Measurements from ENCODE around the gene FBN1. TPM values are rescaled to one million over a fixed set of nuclear protein-coding genes. Genes with fewer than 3 reads are reported as not detected.

Gene FBN1
- total and polyA plus RNA-seq, 4 donors: 33.3 to 249 (median 120) TPM

DNA sequence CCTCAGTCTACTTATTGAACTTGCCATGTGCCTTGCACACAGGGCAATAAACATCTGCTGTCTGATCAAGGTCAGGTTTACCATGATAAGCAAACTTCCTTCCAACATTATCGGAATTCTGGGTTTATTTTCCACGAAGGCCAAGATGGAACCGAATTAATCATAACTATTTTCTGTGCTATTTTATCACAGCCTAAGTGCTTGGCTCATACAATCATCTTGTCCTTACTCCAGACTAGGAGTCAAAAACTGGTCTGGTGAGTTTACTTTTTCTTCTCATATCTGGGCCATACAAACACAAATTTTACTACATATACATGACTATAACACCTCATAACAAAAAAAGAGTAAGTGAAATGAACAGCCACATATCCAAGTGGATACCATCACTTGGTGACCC lies 2.3 kb downstream of the FBN1 start:
- Histone ChIP-seq H3K9me3 (ENCODE audit: control insufficient read depth, insufficient read depth, low read length) (no peaks in the 10 kb centered on the region), H3K36me3 (ENCODE audit: control insufficient read depth, insufficient read depth, low read length) (peaks cover 2% of the 10 kb centered on the region), H3K4me3 (ENCODE audit: low read depth, low read length) (peak overlapping the region; percentile 91), H3K4me1 (ENCODE audit: control insufficient read depth, insufficient read depth, low read length) (peaks cover 10% of the 10 kb centered on the region), H3K27me3 (ENCODE audit: control insufficient read depth, insufficient read depth, low read length) (no peaks in the 10 kb centered on the region), H3K27ac (ENCODE audit: low read depth, low read length) (no peak overlapping the region)
- WGBS (ENCODE audit: insufficient coverage): 70% methylated on average over 3 of the region's 3 CpGs
- DNase-seq (ENCODE audit: low read depth in 4 of 6, low spot score in 6 of 6): no peak

DNA sequence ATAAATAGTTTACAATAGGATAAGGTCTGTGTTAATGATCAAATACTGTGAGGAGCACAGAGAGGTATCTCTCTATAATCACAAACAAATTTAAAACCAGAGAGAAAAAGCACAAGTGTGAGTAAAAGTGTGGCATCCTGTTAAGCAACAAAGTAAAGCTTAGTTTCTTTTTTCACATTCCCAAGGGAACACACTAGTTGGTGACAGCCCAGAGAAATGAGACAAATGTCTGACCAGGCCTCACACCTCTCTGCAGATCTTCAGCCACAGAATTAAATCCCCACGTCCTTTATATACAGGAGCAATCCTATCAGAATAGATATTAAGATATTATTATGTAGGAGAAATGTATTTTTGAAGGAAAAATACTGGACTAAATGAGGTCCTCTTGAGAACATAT lies 2.7 kb downstream of the FBN1 start:
- no peaks in the 10 kb centered on the region for H3K9me3 ChIP-seq (ENCODE audit: control insufficient read depth, insufficient read depth, low read length)
- H3K27me3 ChIP-seq (ENCODE audit: control insufficient read depth, insufficient read depth, low read length): no peaks in the 10 kb centered on the region
- DNase-seq (ENCODE audit: low read depth in 4 of 6, low spot score in 6 of 6): no peak
- H3K36me3 ChIP-seq (ENCODE audit: control insufficient read depth, insufficient read depth, low read length): peaks cover 2% of the 10 kb centered on the region
- WGBS (ENCODE audit: insufficient coverage): no CpG with 5 or more reads among the region's 1 CpG
- H3K27ac ChIP-seq (ENCODE audit: low read depth, low read length): no peak overlapping the region
- peaks cover 10% of the 10 kb centered on the region for H3K4me1 ChIP-seq (ENCODE audit: control insufficient read depth, insufficient read depth, low read length)
- no peak overlapping the region for H3K4me3 ChIP-seq (ENCODE audit: low read depth, low read length)

DNA sequence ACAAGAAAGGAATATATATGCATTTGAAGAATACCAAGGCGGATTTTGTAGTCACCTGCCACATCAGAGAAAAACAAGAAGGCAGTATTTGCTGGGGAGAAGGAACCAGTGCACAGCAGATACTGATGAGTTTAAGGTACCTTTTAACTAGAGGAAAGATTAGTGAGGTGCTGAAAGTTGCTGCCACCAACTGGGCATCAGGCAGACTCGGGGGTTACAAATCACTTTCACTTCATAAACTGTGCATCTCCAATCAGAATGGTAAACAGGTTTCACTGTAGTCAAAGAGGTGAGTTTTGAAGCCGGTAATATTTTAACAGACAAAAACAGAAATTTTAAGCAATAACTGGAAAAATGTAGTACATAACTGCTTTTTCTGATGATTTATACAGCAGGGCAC lies 4.1 kb downstream of the FBN1 start:
- WGBS (ENCODE audit: insufficient coverage): 100% methylated on average over 1 of the region's 3 CpGs
- Histone ChIP-seq H3K4me3 (ENCODE audit: low read depth, low read length) (no peak overlapping the region), H3K27me3 (ENCODE audit: control insufficient read depth, insufficient read depth, low read length) (no peaks in the 10 kb centered on the region), H3K4me1 (ENCODE audit: control insufficient read depth, insufficient read depth, low read length) (peaks cover 9% of the 10 kb centered on the region), H3K27ac (ENCODE audit: low read depth, low read length) (no peak overlapping the region), H3K9me3 (ENCODE audit: control insufficient read depth, insufficient read depth, low read length) (no peaks in the 10 kb centered on the region), H3K36me3 (ENCODE audit: control insufficient read depth, insufficient read depth, low read length) (peaks cover 2% of the 10 kb centered on the region)
- peak in 2 of 6 donors; percentile 23 to 59 for DNase-seq (ENCODE audit: low read depth in 4 of 6, low spot score in 6 of 6)

DNA sequence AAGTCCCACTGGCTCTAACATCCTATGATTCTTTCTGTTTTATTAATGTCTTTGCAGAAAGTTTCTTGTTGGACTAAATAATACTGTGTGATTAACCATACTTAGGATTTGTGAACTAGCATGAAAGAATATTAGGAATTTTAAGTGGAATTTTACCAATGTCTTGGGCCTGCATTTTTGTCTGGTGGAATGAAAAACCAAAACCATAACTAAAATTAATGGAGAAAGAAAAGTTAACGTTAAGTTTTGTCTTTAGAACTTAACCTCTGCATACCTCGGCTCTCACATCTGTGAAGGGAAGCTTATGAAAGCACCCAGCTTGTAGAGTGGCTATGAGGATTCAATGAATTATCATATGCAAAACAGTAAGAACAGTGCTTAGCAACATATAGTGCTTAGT lies 6.5 kb downstream of the FBN1 start:
- no peak overlapping the region for H3K27ac ChIP-seq (ENCODE audit: low read depth, low read length)
- H3K4me1 ChIP-seq (ENCODE audit: control insufficient read depth, insufficient read depth, low read length): peaks cover 7% of the 10 kb centered on the region
- H3K4me3 ChIP-seq (ENCODE audit: low read depth, low read length): no peak overlapping the region
- no peaks in the 10 kb centered on the region for H3K27me3 ChIP-seq (ENCODE audit: control insufficient read depth, insufficient read depth, low read length)
- no CpG with 5 or more reads among the region's 2 CpGs for WGBS (ENCODE audit: insufficient coverage)
- no peak for DNase-seq (ENCODE audit: low read depth in 4 of 6, low spot score in 6 of 6)
- peaks cover 2% of the 10 kb centered on the region for H3K36me3 ChIP-seq (ENCODE audit: control insufficient read depth, insufficient read depth, low read length)
- H3K9me3 ChIP-seq (ENCODE audit: control insufficient read depth, insufficient read depth, low read length): no peaks in the 10 kb centered on the region

DNA sequence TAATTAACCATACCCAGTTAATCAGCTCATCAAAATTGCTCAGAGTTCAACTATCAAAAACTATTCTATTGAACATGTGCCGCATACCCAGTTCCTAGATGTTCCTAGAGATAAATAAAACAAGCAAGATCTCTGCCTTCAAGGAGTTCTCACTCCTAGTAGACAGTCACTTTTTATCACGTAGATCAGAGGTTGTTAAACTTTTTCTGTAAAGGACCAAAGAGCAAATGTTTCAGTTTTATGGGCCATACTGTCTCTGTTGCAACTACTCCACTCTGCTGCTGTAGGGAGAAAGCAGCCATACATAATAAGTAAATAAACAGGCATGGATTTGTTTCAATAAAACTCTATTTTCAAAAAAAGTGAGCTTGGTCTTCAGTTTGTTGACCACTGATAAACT lies 7.9 kb downstream of the FBN1 start:
- no peaks in the 10 kb centered on the region for H3K27me3 ChIP-seq (ENCODE audit: control insufficient read depth, insufficient read depth, low read length)
- H3K4me3 ChIP-seq (ENCODE audit: low read depth, low read length): no peak overlapping the region
- H3K36me3 ChIP-seq (ENCODE audit: control insufficient read depth, insufficient read depth, low read length): peaks cover 2% of the 10 kb centered on the region
- peaks cover 5% of the 10 kb centered on the region for H3K4me1 ChIP-seq (ENCODE audit: control insufficient read depth, insufficient read depth, low read length)
- WGBS (ENCODE audit: insufficient coverage): 100% methylated on average over 1 of the region's 2 CpGs
- H3K27ac ChIP-seq (ENCODE audit: low read depth, low read length): no peak overlapping the region
- no peaks in the 10 kb centered on the region for H3K9me3 ChIP-seq (ENCODE audit: control insufficient read depth, insufficient read depth, low read length)
- DNase-seq (ENCODE audit: low read depth in 4 of 6, low spot score in 6 of 6): no peak

DNA sequence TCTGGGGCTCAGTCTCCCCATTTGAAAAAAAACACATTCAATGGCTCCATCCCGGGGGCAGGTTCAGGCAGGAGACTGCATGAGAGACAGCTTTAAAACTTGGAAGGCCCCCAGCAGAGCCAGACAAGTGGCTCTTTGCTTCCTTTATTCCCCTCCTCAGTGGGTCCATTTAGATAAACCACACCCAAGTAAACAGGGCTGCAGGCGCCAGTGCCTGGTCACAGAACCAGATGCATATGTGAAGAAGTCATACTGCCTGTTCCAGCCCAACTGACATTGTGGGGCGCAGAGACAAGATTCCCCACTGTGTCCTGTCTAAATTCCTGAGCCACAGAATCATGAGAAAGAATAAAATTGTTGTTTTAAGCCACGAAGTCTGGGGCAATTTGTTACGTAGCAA lies 9.0 kb downstream of the FBN1 start:
- H3K27ac ChIP-seq (ENCODE audit: low read depth, low read length): no peak overlapping the region
- no peak overlapping the region for H3K4me3 ChIP-seq (ENCODE audit: low read depth, low read length)
- WGBS (ENCODE audit: insufficient coverage): 66% methylated on average over 3 of the region's 5 CpGs
- no peaks in the 10 kb centered on the region for H3K9me3 ChIP-seq (ENCODE audit: control insufficient read depth, insufficient read depth, low read length)
- no peak for DNase-seq (ENCODE audit: low read depth in 4 of 6, low spot score in 6 of 6)
- no peaks in the 10 kb centered on the region for H3K27me3 ChIP-seq (ENCODE audit: control insufficient read depth, insufficient read depth, low read length)
- peaks cover 5% of the 10 kb centered on the region for H3K4me1 ChIP-seq (ENCODE audit: control insufficient read depth, insufficient read depth, low read length)
- peaks cover 2% of the 10 kb centered on the region for H3K36me3 ChIP-seq (ENCODE audit: control insufficient read depth, insufficient read depth, low read length)

DNA sequence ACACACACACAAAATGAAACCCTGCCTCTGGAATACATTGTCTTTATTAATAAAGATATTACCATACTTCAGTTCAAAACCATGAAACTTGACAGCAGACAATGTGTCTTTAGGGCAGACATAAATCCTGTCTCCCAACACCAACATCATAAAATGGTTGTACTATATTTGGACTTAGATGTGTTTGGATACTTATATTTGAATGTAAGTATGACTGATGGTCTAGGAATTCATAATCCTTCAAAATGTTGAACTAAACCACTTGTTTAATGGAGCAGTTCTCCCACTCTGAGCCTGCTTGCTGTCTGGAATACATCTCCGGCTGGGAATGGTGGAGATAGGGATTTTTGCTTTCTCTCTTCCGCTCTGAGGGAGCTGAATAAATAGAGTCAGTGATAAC lies 10.6 kb downstream of the FBN1 start:
- WGBS (ENCODE audit: insufficient coverage): no CpG with 5 or more reads among the region's 2 CpGs
- Histone ChIP-seq H3K9me3 (ENCODE audit: control insufficient read depth, insufficient read depth, low read length) (no peaks in the 10 kb centered on the region), H3K27me3 (ENCODE audit: control insufficient read depth, insufficient read depth, low read length) (no peaks in the 10 kb centered on the region), H3K4me1 (ENCODE audit: control insufficient read depth, insufficient read depth, low read length) (peaks cover 5% of the 10 kb centered on the region), H3K27ac (ENCODE audit: low read depth, low read length) (no peak overlapping the region), H3K4me3 (ENCODE audit: low read depth, low read length) (no peak overlapping the region), H3K36me3 (ENCODE audit: control insufficient read depth, insufficient read depth, low read length) (no peaks in the 10 kb centered on the region)
- DNase-seq (ENCODE audit: low read depth in 4 of 6, low spot score in 6 of 6): no peak

DNA sequence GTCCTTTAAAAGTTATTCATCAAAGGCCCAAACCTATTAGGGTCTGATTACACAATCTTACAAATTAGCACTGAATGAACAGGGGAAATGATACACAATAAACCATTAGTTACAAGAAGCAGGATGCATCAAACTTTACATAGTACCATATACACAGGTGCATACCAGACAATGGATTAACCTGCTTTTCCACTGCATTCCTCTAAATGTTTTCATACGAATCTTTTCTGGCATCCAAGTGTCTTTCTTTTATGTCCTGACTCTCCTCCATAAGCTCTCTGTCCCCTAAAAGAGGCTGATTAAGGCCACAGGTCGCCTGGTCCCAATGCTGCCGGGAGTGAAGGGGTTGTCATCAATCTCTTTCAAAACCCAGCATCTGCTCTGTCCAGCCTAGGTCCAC lies 11.4 kb downstream of the FBN1 start:
- Histone ChIP-seq H3K27ac (ENCODE audit: low read depth, low read length) (no peak overlapping the region), H3K36me3 (ENCODE audit: control insufficient read depth, insufficient read depth, low read length) (no peaks in the 10 kb centered on the region), H3K4me1 (ENCODE audit: control insufficient read depth, insufficient read depth, low read length) (peaks cover 5% of the 10 kb centered on the region), H3K27me3 (ENCODE audit: control insufficient read depth, insufficient read depth, low read length) (no peaks in the 10 kb centered on the region), H3K4me3 (ENCODE audit: low read depth, low read length) (no peak overlapping the region), H3K9me3 (ENCODE audit: control insufficient read depth, insufficient read depth, low read length) (no peaks in the 10 kb centered on the region)
- DNase-seq (ENCODE audit: low read depth in 4 of 6, low spot score in 6 of 6): no peak
- 58% methylated on average over 2 of the region's 3 CpGs for WGBS (ENCODE audit: insufficient coverage)

DNA sequence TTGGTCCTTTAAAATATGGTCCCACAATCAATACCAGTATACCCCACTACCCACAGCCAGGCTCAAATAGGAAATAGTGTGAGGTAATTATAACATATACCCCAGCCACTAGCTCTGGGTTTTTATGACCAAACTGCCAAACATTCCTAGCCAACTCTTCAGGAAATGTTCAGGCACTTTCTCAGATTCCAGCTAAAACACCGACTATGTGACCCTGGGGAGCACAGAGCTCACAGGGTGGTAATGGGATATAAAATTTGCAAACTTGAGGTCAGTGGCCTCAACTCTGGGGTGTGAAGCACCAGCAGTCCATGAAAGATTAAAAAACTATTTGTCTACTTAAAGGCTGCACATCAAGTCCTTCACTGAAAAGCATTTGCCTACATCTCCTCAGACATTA lies 12.9 kb downstream of the FBN1 start:
- DNase-seq (ENCODE audit: low read depth in 4 of 6, low spot score in 6 of 6): no peak
- H3K36me3 ChIP-seq (ENCODE audit: control insufficient read depth, insufficient read depth, low read length): no peaks in the 10 kb centered on the region
- H3K4me3 ChIP-seq (ENCODE audit: low read depth, low read length): no peak overlapping the region
- H3K9me3 ChIP-seq (ENCODE audit: control insufficient read depth, insufficient read depth, low read length): no peaks in the 10 kb centered on the region
- WGBS (ENCODE audit: insufficient coverage): no CpG with 5 or more reads among the region's 1 CpG
- no peaks in the 10 kb centered on the region for H3K27me3 ChIP-seq (ENCODE audit: control insufficient read depth, insufficient read depth, low read length)
- H3K27ac ChIP-seq (ENCODE audit: low read depth, low read length): no peak overlapping the region
- peaks cover 5% of the 10 kb centered on the region for H3K4me1 ChIP-seq (ENCODE audit: control insufficient read depth, insufficient read depth, low read length)

DNA sequence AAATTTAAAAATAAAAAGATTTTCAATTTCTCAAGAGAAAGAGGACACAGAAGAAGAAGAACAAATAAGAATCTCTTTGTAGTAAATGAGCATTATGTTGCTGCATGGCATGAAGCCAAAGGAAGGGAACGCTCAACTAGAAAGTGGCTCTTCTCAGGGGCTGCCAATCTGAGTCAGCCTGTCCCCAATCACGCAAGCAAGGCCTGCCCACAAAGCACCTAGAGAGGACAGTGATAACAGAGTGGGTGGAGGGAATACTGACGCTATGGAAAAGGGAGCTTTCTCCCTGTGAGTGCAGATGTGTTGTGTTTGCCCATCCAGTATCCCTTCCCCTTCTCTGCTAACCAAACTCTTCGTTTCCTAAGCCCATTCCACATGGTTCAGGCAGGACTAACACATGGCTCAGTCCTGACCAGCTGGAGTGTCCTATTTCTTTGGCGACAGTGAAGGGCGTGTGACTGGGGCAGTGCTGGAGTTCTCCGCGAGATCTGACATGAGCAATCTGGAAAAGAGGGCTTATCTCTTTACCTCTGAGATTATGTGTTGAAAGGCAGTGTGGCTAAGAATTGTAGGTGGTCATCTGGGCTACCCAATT lies 14.2 kb downstream of the FBN1 start:
- Histone ChIP-seq H3K4me1 (ENCODE audit: control insufficient read depth, insufficient read depth, low read length) (peaks cover under 1% of the 10 kb centered on the region), H3K36me3 (ENCODE audit: control insufficient read depth, insufficient read depth, low read length) (no peaks in the 10 kb centered on the region), H3K27me3 (ENCODE audit: control insufficient read depth, insufficient read depth, low read length) (no peaks in the 10 kb centered on the region), H3K9me3 (ENCODE audit: control insufficient read depth, insufficient read depth, low read length) (no peaks in the 10 kb centered on the region), H3K27ac (ENCODE audit: low read depth, low read length) (no peak overlapping the region), H3K4me3 (ENCODE audit: low read depth, low read length) (no peak overlapping the region)
- 68% methylated on average over 6 of the region's 8 CpGs for WGBS (ENCODE audit: insufficient coverage)
- no peak for DNase-seq (ENCODE audit: low read depth in 4 of 6, low spot score in 6 of 6)

All from spinal cord (tissue), 10 donors.